Stomach (tissue), 9 donors: Measurements from ENCODE around the gene HNRNPF. TPM values are rescaled to one million over a fixed set of nuclear protein-coding genes. Genes with fewer than 3 reads are reported as not detected.

Experiments used
- DNase-seq, 2 donors: peaks; one replicate each; pipeline versions ENCODE4 v3.0.0 to v3.0.0-alpha.2; 2013 to 2019
- H3K27ac ChIP-seq, 5 donors: fragments of 200-600 bp in 4 of 5; sonication (generic) in 4 of 5; one replicate each; pipeline ENCODE4 v1.5.1; 2013 to 2019; ENCODE audit warnings: mild to moderate bottlenecking in 1 of 5, moderate library complexity in 1 of 5
- H3K27me3 ChIP-seq, 3 donors: fragments of 200-600 bp; sonication (generic); one replicate each; pipeline ENCODE4 v1.5.1; 2017 to 2019; ENCODE audit warnings: mixed run types in 1 of 3
- H3K36me3 ChIP-seq, 4 donors: fragments of 200-600 bp; sonication (generic); 1 replicate in 3 of 4; 2 replicates in 1 of 4; pipeline ENCODE4 v1.5.1; 2016 to 2019
- H3K4me1 ChIP-seq, 4 donors: fragments of 200-600 bp; sonication (generic); one replicate each; pipeline ENCODE4 v1.5.1; 2016 to 2019
- H3K4me3 ChIP-seq, 4 donors: fragments of 200-600 bp; sonication (generic) in 3 of 4; one replicate each; pipeline ENCODE4 v1.5.1; 2016 to 2019; ENCODE audit warnings: mild to moderate bottlenecking in 1 of 4
- H3K9me3 ChIP-seq, 4 donors: fragments of 200-600 bp; sonication (generic); one replicate each; pipeline ENCODE4 v1.5.1; 2016 to 2019
- EP300 ChIP-seq: sonication (generic); formaldehyde crosslinking; IDR thresholded peaks from one replicate; pipeline ENCODE4 v1.6.1; 2017; ENCODE audit warnings: antibody characterized with exemption
- POLR2A ChIP-seq, 4 donors: fragments of 450-650 bp; IDR thresholded peaks; one replicate each; pipeline ENCODE4 v1.6.1; 2016; ENCODE audit warnings: antibody characterized with exemption in 4 of 4, control low read depth in 2 of 4, mild to moderate bottlenecking in 1 of 4, moderate library complexity in 1 of 4
- POLR2AphosphoS5 ChIP-seq, 3 donors: sonication (generic); formaldehyde crosslinking; IDR thresholded peaks; one replicate each; pipeline ENCODE4 v1.6.1; 2016; ENCODE audit warnings: antibody characterized with exemption in 3 of 3
- WGBS, 5 donors: extraction: QIAGEN DNeasy Blood & Tissue Kit in 3 of 5; methylation state at CpG; one replicate each; pipeline versions ENCODE4 v1.1.5 to v1.1.7; 2013 to 2018; 5-methylcytosine and 5-hydroxymethylcytosine counted together
- intact Hi-C: fragments of 100-400 bp; cut with DNase I; formaldehyde crosslinking; loops from one replicate; pipeline ENCODE4 v1.15.1; 2023; ENCODE audit warnings: low total_unique reads
- polyA plus RNA-seq, 3 donors: library from polyadenylated mRNA; stranded (reverse); fragments of 200-250 nt; gene quantifications; one replicate each; pipeline ENCODE4 v1.2.3, GENCODE V29; 2013
- total RNA-seq, 5 donors: library from RNA; depleted of rRNA; stranded (reverse); fragments of >200 nt; gene quantifications; one replicate each; pipeline versions ENCODE4 v1.1.0 to v1.2.3, GENCODE V29; 2014 to 2016
- TF ChIP-seq, protein P1 (sequence below), 7 experiments: fragments of 450-650 bp in 4 of 7; fragments of 200-600 bp in 3 of 7; sonication (generic) in 3 of 7; IDR thresholded peaks; one replicate each; pipeline ENCODE4 v1.5.1; 2016 to 2019; ENCODE audit warnings: antibody characterized with exemption in 7 of 7, control low read depth in 2 of 7, mild to moderate bottlenecking in 1 of 7
- donor health status: healthy with polysubstance abuse.
- donor health status: Bipolar disorder and iron deficiency.
- donor health status: healthy.

HNRNPF gene
- total and polyA plus RNA-seq, 8 donors: 36.2 to 169 (median 87.3) TPM

- H3K27ac ChIP-seq: no peak overlapping the region
- no peaks in the 10 kb centered on the region for H3K36me3 ChIP-seq
- intact Hi-C loops: loop anchor here (10.0 kb wide), 1 partner anchor 60 kb away; no protein-coding TSS in a partner anchor
- H3K9me3 ChIP-seq: no peaks in the 10 kb centered on the region
- peaks cover 7 to 11% (median 9%) of the 10 kb centered on the region in 4 donors for H3K4me1 ChIP-seq
- WGBS, 5 donors: 17 to 35% (median 27%) methylated on average over 2 of the region's 2 CpGs
- H3K27me3 ChIP-seq: peaks cover 0 to 17% (median 7%) of the 10 kb centered on the region in 3 donors
- no peak overlapping the region for H3K4me3 ChIP-seq
- no peak for DNase-seq
- TF ChIP-seq POLR2AphosphoS5 (IDR thresholded peaks at IDR 0.05) (no peak), EP300 (no peak)
- TF ChIP-seq, protein P1, sequence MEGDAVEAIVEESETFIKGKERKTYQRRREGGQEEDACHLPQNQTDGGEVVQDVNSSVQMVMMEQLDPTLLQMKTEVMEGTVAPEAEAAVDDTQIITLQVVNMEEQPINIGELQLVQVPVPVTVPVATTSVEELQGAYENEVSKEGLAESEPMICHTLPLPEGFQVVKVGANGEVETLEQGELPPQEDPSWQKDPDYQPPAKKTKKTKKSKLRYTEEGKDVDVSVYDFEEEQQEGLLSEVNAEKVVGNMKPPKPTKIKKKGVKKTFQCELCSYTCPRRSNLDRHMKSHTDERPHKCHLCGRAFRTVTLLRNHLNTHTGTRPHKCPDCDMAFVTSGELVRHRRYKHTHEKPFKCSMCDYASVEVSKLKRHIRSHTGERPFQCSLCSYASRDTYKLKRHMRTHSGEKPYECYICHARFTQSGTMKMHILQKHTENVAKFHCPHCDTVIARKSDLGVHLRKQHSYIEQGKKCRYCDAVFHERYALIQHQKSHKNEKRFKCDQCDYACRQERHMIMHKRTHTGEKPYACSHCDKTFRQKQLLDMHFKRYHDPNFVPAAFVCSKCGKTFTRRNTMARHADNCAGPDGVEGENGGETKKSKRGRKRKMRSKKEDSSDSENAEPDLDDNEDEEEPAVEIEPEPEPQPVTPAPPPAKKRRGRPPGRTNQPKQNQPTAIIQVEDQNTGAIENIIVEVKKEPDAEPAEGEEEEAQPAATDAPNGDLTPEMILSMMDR (IDR thresholded peaks at IDR 0.05): no peak
These were observed 54.1 kb downstream of the HNRNPF start for GRCh38 chr10:43354879-43355380.

DNA sequence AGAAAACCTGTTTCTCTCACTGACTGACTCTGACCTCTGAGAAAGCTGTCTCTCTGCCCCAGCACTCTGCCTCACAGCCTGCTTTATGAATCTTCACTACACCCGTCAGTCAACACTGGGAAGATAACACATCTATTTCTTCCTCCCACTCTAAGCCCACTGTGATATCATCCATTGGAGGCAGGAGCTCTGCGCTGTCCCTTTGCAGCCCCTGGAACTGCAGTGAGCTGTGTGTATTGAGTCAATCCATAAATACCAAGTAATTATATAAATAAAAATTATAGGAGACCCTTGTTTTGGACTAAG is 54.7 kb downstream of the HNRNPF start:
- 52 to 63% (median 58%) methylated on average over 2 of the region's 2 CpGs for WGBS, 5 donors
- Histone ChIP-seq H3K27me3 (peaks cover 0 to 19% (median 7%) of the 10 kb centered on the region in 3 donors), H3K27ac (no peak overlapping the region), H3K9me3 (no peaks in the 10 kb centered on the region), H3K4me1 (peaks cover 7 to 13% (median 10%) of the 10 kb centered on the region in 4 donors), H3K36me3 (no peaks in the 10 kb centered on the region), H3K4me3 (no peak overlapping the region)
- TF ChIP-seq EP300: no peak
- no peak for TF ChIP-seq POLR2A (IDR thresholded peaks at IDR 0.05)
- TF ChIP-seq POLR2AphosphoS5 (IDR thresholded peaks at IDR 0.05): no peak
- TF ChIP-seq, protein P1 (IDR thresholded peaks at IDR 0.05): no peak
- intact Hi-C loops: loop anchor here (10.0 kb wide), 1 partner anchor 59 kb away; no protein-coding TSS in a partner anchor
- no peak for DNase-seq

DNA sequence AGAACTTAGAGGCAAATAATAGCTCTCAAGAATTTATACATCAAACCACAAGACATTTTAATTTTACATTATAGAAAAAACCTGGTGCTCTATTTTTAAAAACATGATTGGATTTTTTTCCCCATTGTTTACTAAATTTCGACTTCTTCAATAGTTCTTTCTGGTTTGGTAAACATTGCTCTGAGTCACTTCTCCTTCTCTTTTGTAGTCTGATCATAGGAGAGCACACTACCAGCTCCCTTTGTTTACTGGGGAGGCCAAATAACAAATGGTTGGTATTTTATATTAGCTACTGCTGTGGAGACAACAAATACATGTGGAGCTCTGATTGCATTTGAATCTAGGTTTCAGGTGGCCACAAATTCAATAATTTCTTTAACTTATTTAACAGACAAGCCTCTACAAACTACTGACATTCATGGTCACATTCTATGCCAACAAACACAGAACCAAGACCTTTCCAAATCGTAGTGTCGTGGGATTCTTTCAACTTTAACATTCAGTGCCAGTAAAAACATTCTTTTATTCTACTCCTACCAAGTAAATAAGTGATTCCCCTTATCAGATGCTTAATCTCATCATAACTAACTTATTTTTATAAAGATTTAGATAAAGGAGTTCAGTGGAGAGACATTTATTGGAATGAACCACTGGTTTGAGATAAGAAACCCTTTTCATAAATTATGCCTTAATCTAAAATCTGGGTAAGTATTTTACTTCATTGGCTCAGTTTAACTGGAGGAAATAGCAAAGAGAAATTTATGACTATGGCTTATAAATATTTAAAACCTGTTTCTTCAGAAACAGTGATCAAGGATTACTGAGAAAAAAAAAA is 55.3 kb downstream of the HNRNPF start:
- intact Hi-C loops: loop anchor here (10.0 kb wide), 1 partner anchor 59 kb away; no protein-coding TSS in a partner anchor
- Histone ChIP-seq H3K4me1 (peaks cover 7 to 13% (median 10%) of the 10 kb centered on the region in 4 donors), H3K9me3 (no peaks in the 10 kb centered on the region), H3K27ac (no peak overlapping the region), H3K36me3 (no peaks in the 10 kb centered on the region), H3K27me3 (peaks cover 0 to 19% (median 7%) of the 10 kb centered on the region in 3 donors), H3K4me3 (no peak overlapping the region)
- TF ChIP-seq POLR2AphosphoS5 (IDR thresholded peaks at IDR 0.05) (no peak), POLR2A (IDR thresholded peaks at IDR 0.05) (no peak), EP300 (no peak)
- TF ChIP-seq, protein P1 (IDR thresholded peaks at IDR 0.05): no peak
- no peak for DNase-seq
- WGBS, 5 donors: 19 to 38% (median 29%) methylated on average over 3 of the region's 3 CpGs

GRCh38 chr10:43352951-43353350 is 56.0 kb downstream of the HNRNPF start:
- WGBS, 5 donors: 30 to 55% (median 42%) methylated on average over 5 to 7 of the region's 7 CpGs
- H3K27ac ChIP-seq: no peak overlapping the region
- no peaks in the 10 kb centered on the region for H3K9me3 ChIP-seq
- intact Hi-C loops: loop anchor here (10.0 kb wide), 1 partner anchor 58 kb away; no protein-coding TSS in a partner anchor
- H3K36me3 ChIP-seq: no peaks in the 10 kb centered on the region
- TF ChIP-seq POLR2AphosphoS5 (IDR thresholded peaks at IDR 0.05) (no peak), EP300 (no peak), POLR2A (IDR thresholded peaks at IDR 0.05) (no peak)
- TF ChIP-seq, protein P1 (IDR thresholded peaks at IDR 0.05): no peak
- peaks cover 0 to 19% (median 7%) of the 10 kb centered on the region in 3 donors for H3K27me3 ChIP-seq
- peaks cover 7 to 17% (median 11%) of the 10 kb centered on the region in 4 donors for H3K4me1 ChIP-seq
- H3K4me3 ChIP-seq: no peak overlapping the region
- no peak for DNase-seq
